HL-60 (cell line): ENCODE results near the gene NSMF.

ENCODE experiments used
- DNase-seq, 2 experiments: peaks; one replicate each; pipeline ENCODE4 v3.0.0-alpha.2; 2010 to 2020; ENCODE audit warnings: low read depth in 1 of 2, low spot score in 1 of 2
- H3K27ac ChIP-seq: fragments of 250-450 bp; sonication (Bioruptor Pico); replicated peaks from 2 replicates; pipeline ENCODE4 v1.5.1; 2020; ENCODE audit warnings: mild to moderate bottlenecking, moderate library complexity
- H3K27me3 ChIP-seq: fragments of 250-450 bp; sonication (Bioruptor Pico); 2 replicates; pipeline ENCODE4 v1.5.1; 2021; ENCODE audit warnings: mild to moderate bottlenecking, moderate library complexity; ENCODE audit not compliant: insufficient read depth, poor library complexity, severe bottlenecking
- H3K4me3 ChIP-seq: replicated peaks from 2 replicates; pipeline ENCODE4 v1.5.1; 2011; ENCODE audit warnings: mild to moderate bottlenecking, control low read depth, low read length; ENCODE audit not compliant: insufficient read depth
- GABPA ChIP-seq: IDR thresholded peaks from 2 replicates; pipeline ENCODE4 v1.6.1; 2012; ENCODE audit warnings: low read depth
- POLR2AphosphoS5 ChIP-seq: IDR thresholded peaks from 2 replicates; pipeline ENCODE4 v1.6.1; 2012; ENCODE audit warnings: low read depth
- SPI1 ChIP-seq: IDR thresholded peaks from 2 replicates; pipeline ENCODE4 v1.6.1; 2012; ENCODE audit warnings: low read depth, mild to moderate bottlenecking, borderline replicate concordance
- TF ChIP-seq, protein P1 (sequence below): IDR thresholded peaks from one replicate; pipeline ENCODE4 v1.5.1; 2011; ENCODE audit warnings: low read length, control low read depth, inconsistent platforms; ENCODE audit not compliant: insufficient read depth
- TF ChIP-seq, protein P2 (sequence below): IDR thresholded peaks from 2 replicates; pipeline ENCODE4 v1.6.1; 2012; ENCODE audit warnings: low read depth; ENCODE audit not compliant: insufficient replicate concordance

The NSMF gene

DNA sequence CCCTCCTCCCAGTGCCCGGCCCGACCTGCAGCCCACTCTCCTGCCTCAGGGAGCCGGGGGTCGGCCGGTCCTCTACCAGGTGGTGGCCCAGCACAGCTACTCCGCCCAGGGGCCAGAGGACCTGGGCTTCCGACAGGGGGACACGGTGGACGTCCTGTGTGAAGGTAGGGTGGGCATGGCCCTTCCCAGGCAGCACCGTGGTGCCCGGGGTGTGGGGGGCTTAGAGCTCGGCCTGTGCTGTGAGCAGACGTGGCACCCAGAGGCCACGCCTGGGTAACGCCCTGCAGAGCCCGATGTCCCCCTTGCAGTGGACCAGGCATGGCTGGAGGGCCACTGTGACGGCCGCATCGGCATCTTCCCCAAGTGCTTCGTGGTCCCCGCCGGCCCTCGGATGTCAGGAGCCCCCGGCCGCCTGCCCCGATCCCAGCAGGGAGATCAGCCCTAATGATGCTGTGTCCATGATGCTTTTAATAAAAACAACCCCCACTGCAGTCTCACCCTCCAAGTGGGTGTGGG lies 25.2 kb downstream of the NSMF start:
- H3K27me3 ChIP-seq = no peaks in the 10 kb centered on the region
- TF ChIP-seq POLR2AphosphoS5 (no peak), SPI1 (no peak), GABPA (no peak)
- TF ChIP-seq, protein P1, sequence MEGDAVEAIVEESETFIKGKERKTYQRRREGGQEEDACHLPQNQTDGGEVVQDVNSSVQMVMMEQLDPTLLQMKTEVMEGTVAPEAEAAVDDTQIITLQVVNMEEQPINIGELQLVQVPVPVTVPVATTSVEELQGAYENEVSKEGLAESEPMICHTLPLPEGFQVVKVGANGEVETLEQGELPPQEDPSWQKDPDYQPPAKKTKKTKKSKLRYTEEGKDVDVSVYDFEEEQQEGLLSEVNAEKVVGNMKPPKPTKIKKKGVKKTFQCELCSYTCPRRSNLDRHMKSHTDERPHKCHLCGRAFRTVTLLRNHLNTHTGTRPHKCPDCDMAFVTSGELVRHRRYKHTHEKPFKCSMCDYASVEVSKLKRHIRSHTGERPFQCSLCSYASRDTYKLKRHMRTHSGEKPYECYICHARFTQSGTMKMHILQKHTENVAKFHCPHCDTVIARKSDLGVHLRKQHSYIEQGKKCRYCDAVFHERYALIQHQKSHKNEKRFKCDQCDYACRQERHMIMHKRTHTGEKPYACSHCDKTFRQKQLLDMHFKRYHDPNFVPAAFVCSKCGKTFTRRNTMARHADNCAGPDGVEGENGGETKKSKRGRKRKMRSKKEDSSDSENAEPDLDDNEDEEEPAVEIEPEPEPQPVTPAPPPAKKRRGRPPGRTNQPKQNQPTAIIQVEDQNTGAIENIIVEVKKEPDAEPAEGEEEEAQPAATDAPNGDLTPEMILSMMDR = no peak
- TF ChIP-seq, protein P2, sequence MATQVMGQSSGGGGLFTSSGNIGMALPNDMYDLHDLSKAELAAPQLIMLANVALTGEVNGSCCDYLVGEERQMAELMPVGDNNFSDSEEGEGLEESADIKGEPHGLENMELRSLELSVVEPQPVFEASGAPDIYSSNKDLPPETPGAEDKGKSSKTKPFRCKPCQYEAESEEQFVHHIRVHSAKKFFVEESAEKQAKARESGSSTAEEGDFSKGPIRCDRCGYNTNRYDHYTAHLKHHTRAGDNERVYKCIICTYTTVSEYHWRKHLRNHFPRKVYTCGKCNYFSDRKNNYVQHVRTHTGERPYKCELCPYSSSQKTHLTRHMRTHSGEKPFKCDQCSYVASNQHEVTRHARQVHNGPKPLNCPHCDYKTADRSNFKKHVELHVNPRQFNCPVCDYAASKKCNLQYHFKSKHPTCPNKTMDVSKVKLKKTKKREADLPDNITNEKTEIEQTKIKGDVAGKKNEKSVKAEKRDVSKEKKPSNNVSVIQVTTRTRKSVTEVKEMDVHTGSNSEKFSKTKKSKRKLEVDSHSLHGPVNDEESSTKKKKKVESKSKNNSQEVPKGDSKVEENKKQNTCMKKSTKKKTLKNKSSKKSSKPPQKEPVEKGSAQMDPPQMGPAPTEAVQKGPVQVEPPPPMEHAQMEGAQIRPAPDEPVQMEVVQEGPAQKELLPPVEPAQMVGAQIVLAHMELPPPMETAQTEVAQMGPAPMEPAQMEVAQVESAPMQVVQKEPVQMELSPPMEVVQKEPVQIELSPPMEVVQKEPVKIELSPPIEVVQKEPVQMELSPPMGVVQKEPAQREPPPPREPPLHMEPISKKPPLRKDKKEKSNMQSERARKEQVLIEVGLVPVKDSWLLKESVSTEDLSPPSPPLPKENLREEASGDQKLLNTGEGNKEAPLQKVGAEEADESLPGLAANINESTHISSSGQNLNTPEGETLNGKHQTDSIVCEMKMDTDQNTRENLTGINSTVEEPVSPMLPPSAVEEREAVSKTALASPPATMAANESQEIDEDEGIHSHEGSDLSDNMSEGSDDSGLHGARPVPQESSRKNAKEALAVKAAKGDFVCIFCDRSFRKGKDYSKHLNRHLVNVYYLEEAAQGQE = no peak
- no peak for DNase-seq
- H3K27ac ChIP-seq = no peak overlapping the region
- H3K4me3 ChIP-seq = no peak overlapping the region

DNA sequence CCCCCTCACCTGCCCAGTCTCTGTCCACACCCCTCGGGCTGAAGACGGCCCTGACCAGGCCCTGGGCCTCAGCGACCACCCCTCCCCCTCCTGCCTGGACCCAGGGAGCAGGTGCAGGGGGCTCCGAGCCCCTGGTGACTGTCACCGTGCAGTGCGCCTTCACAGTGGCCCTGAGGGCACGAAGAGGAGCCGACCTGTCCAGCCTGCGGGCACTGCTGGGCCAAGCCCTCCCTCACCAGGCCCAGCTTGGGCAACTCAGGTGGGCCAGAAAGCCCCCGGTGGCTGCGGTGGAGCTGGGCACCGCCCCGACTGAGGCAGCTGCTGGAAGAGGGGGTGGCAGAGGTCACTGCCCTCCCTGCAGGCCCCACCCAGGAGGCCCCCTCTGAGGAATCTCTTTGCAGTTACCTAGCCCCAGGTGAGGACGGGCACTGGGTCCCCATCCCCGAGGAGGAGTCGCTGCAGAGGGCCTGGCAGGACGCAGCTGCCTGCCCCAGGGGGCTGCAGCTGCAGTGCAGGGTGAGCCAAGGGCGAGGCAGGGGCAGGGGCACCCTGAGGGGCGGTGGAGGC lies 25.7 kb downstream of the NSMF start:
- H3K27ac ChIP-seq = no peak overlapping the region
- TF ChIP-seq SPI1 = no peak
- TF ChIP-seq POLR2AphosphoS5 = no peak
- TF ChIP-seq, protein P1 = no peak
- TF ChIP-seq GABPA = no peak
- TF ChIP-seq, protein P2 = no peak
- DNase-seq = no peak
- no peaks in the 10 kb centered on the region for H3K27me3 ChIP-seq
- no peak overlapping the region for H3K4me3 ChIP-seq

DNA sequence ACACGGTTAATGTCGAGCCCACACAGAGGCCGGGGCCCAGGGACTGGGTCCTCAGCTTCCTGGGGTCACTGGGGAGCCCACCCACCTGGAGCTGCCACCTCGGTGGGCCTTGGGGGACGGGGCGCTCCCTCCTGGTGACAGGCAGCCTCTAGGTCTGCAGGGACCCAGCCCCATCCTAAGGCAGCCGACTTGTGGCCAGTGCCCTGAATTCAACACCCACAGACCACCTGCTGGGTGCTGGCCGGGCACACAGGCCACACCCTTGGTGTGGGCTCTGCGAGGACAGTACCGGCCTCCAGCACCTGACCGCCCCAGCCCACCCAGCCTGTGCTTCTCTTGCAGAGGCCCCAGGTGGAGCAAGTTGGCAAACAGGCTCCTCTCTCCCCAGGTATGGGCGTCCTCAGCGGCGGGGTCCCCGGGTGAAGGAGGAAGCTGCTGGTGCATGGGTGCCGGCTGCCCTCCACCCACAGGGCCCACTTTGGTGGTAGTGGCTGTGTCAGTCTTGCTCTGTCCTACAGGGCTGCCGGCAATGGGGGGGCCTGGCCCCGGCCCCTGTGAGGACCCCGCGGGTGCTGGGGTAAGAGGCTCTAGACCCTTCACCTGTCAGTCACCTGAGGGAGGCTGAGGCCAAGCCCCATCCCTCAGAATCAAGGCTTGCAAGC lies 26.3 kb downstream of the NSMF start:
- Histone ChIP-seq H3K27ac (no peak overlapping the region), H3K4me3 (no peak overlapping the region), H3K27me3 (no peaks in the 10 kb centered on the region)
- TF ChIP-seq GABPA (no peak), SPI1 (no peak), POLR2AphosphoS5 (no peak)
- TF ChIP-seq, protein P1 = no peak
- TF ChIP-seq, protein P2 = no peak
- no peak for DNase-seq
